ENCODE measurements around the gene UBE2J1.

GRCh38 chr6:89299466-89299850 lies 53.1 kb downstream of the UBE2J1 start:
- TF ChIP-seq CTCF (IDR thresholded peaks at IDR 0.05), result no peak
- no peak for TF ChIP-seq POLR2A (IDR thresholded peaks at IDR 0.05)

Data from heart left ventricle (tissue), 13 donors.